ENCODE results near the gene GAST.

Gene GAST

DNA sequence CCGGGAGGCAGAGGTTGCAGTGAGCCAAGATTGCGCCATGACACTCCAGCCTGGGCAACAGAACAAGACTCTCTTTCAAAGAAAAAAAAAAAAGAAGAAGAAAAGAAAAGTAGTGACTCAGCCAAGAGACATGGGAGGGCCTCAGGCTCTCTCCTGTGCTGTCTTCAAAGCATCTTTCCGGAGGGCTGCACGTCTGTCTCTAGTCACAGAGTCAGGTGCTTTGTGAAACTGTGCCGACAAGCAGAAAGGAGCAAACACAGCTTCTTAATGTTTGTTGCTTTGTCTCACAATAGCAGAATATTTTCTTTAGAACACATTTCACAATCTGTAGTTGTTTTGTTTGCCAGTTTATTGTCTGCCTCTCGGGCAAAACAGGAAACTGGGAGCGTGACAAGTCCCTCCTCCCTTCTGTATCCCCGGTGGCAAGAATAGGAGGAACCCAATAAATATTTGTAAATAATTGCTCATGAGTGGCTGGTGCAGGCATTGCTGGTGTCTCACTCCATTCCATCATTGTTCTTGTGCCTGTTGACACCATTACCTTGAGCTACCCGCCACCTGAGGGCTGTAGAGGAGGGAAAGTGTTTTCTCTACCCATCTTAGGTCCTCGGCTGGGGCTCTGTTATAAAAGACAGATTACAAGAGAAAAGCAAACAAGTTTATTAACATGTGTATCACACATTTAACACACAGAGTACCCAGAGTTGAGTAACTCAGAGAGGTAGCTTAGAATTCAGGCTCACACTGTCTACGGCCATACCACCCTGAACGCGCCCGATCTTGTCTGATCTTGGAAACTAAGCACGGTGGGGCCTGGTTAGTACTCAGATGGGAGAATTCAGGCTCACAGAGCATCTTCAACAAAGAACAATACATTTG, 5.5 kb downstream of the GAST start:
- Histone ChIP-seq H3K79me2 (ENCODE audit: insufficient read depth, low read length) (no peaks in the 10 kb centered on the region), H2AFZ (ENCODE audit: low read length) (no peak overlapping the region), H3K4me2 (ENCODE audit: low read length) (no peak overlapping the region), H3K27me3 (ENCODE audit: insufficient read depth, low read length) (no peaks in the 10 kb centered on the region), H3K36me3 (ENCODE audit: insufficient read depth, low read length) (no peaks in the 10 kb centered on the region), H3K27ac (ENCODE audit: low read depth, low read length, poor library complexity, severe bottlenecking) (no peak overlapping the region), H3K9me2 (ENCODE audit: low read depth, low read length) (no peaks in the 10 kb centered on the region), H3K9me3 (ENCODE audit: low read length) (no peaks in the 10 kb centered on the region), H3K4me1 (ENCODE audit: insufficient read depth, low read length, severe bottlenecking) (no peaks in the 10 kb centered on the region), H3F3A (ENCODE audit: insufficient read depth, low read length) (no peaks in the 10 kb centered on the region), H4K20me1 (ENCODE audit: insufficient read depth, low read length) (no peaks in the 10 kb centered on the region), H3K9ac (ENCODE audit: low read length) (no peak overlapping the region), H3K4me3 (ENCODE audit: low read depth, low read length, poor library complexity, severe bottlenecking) (no peak overlapping the region)
- TF ChIP-seq EZH2 (IDR thresholded peaks at IDR 0.05; ENCODE audit: borderline replicate concordance, low read length), result no peak
- TF ChIP-seq, protein P1, sequence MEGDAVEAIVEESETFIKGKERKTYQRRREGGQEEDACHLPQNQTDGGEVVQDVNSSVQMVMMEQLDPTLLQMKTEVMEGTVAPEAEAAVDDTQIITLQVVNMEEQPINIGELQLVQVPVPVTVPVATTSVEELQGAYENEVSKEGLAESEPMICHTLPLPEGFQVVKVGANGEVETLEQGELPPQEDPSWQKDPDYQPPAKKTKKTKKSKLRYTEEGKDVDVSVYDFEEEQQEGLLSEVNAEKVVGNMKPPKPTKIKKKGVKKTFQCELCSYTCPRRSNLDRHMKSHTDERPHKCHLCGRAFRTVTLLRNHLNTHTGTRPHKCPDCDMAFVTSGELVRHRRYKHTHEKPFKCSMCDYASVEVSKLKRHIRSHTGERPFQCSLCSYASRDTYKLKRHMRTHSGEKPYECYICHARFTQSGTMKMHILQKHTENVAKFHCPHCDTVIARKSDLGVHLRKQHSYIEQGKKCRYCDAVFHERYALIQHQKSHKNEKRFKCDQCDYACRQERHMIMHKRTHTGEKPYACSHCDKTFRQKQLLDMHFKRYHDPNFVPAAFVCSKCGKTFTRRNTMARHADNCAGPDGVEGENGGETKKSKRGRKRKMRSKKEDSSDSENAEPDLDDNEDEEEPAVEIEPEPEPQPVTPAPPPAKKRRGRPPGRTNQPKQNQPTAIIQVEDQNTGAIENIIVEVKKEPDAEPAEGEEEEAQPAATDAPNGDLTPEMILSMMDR (IDR thresholded peaks at IDR 0.05; ENCODE audit: low read length), result no peak

DNA sequence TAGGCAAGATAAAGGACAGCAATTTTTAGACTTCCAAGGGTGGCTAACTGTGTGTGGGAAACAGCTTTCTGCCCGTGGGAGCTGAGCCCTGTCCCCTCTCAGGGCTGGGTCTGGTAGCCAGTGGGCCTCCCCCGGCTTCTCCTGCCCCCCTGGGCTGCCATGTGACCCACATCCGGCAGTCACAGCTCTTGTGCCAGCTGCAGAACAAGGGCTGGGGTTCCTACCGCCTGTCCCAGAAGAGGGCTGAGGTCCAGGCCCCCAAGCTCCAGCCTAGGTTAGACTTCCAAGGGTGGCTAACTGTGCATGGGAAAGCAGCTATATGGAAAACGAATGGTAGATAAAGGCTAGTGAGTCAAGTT, 6.1 kb downstream of the GAST start:
- H3K9ac ChIP-seq (ENCODE audit: low read length), result no peak overlapping the region
- H2AFZ ChIP-seq (ENCODE audit: low read length), result no peak overlapping the region
- no peaks in the 10 kb centered on the region for H3K36me3 ChIP-seq (ENCODE audit: insufficient read depth, low read length)
- no peak overlapping the region for H3K4me2 ChIP-seq (ENCODE audit: low read length)
- no peaks in the 10 kb centered on the region for H3K79me2 ChIP-seq (ENCODE audit: insufficient read depth, low read length)
- H3K4me3 ChIP-seq (ENCODE audit: low read depth, low read length, poor library complexity, severe bottlenecking), result no peak overlapping the region
- no peaks in the 10 kb centered on the region for H3K9me2 ChIP-seq (ENCODE audit: low read depth, low read length)
- no peaks in the 10 kb centered on the region for H4K20me1 ChIP-seq (ENCODE audit: insufficient read depth, low read length)
- no peak overlapping the region for H3K27ac ChIP-seq (ENCODE audit: low read depth, low read length, poor library complexity, severe bottlenecking)
- no peaks in the 10 kb centered on the region for H3K9me3 ChIP-seq (ENCODE audit: low read length)
- no peak for TF ChIP-seq EZH2 (IDR thresholded peaks at IDR 0.05; ENCODE audit: borderline replicate concordance, low read length)
- TF ChIP-seq, protein P1 (IDR thresholded peaks at IDR 0.05; ENCODE audit: low read length), result no peak
- no peaks in the 10 kb centered on the region for H3F3A ChIP-seq (ENCODE audit: insufficient read depth, low read length)
- H3K4me1 ChIP-seq (ENCODE audit: insufficient read depth, low read length, severe bottlenecking), result no peaks in the 10 kb centered on the region
- H3K27me3 ChIP-seq (ENCODE audit: insufficient read depth, low read length), result no peaks in the 10 kb centered on the region

DNA sequence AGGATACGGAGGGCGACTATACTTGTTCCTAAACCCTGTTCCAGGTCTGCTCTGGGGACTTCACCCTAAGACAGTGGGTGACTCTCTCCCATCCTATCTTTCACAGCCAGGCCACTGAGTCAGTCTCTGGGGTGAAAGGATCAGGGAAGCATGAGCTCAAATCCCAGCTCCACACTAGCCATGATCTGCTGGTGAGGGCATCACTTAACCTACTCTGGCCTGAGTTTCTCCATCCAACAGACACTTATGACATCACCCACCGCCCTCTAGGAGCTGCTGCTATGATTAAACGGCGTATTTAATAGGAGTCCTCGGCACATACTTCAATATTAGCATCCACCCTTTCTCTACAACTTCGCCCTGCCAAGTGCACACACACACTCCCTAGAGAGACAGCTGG, 10.1 kb downstream of the GAST start:
- no peaks in the 10 kb centered on the region for H4K20me1 ChIP-seq (ENCODE audit: insufficient read depth, low read length)
- H3K4me1 ChIP-seq (ENCODE audit: insufficient read depth, low read length, severe bottlenecking), result no peaks in the 10 kb centered on the region
- 0 out of 2 replicates have a peak, but pooled peaks cover 7% of the 10 kb centered on the region for H3K27me3 ChIP-seq (ENCODE audit: insufficient read depth, low read length)
- no peaks in the 10 kb centered on the region for H3F3A ChIP-seq (ENCODE audit: insufficient read depth, low read length)
- no peaks in the 10 kb centered on the region for H3K9me2 ChIP-seq (ENCODE audit: low read depth, low read length)
- H3K36me3 ChIP-seq (ENCODE audit: insufficient read depth, low read length), result no peaks in the 10 kb centered on the region
- no peak overlapping the region for H3K27ac ChIP-seq (ENCODE audit: low read depth, low read length, poor library complexity, severe bottlenecking)
- no peak overlapping the region for H3K4me3 ChIP-seq (ENCODE audit: low read depth, low read length, poor library complexity, severe bottlenecking)
- no peak overlapping the region for H2AFZ ChIP-seq (ENCODE audit: low read length)
- no peak for TF ChIP-seq EZH2 (IDR thresholded peaks at IDR 0.05; ENCODE audit: borderline replicate concordance, low read length)
- no peak overlapping the region for H3K9ac ChIP-seq (ENCODE audit: low read length)
- H3K9me3 ChIP-seq (ENCODE audit: low read length), result no peaks in the 10 kb centered on the region
- no peaks in the 10 kb centered on the region for H3K79me2 ChIP-seq (ENCODE audit: insufficient read depth, low read length)
- H3K4me2 ChIP-seq (ENCODE audit: low read length), result no peak overlapping the region

Measured in OCI-LY1 (cell line).